ENCODE results near the gene DDX17. TPM values are rescaled to one million over a fixed set of nuclear protein-coding genes. Genes with fewer than 3 reads are reported as not detected.

DDX17 gene
- total and polyA plus RNA-seq, 12 donors, result 184 to 668 (median 430) TPM

GRCh38 chr22:38540701-38541100 lies 34.6 kb upstream of the DDX17 start:
- Histone ChIP-seq H3K4me3 (no peak overlapping the region), H3K4me1 (replicated peaks in 1 of 2) (no peaks in the 10 kb centered on the region), H3K36me3 (replicated peaks in 1 of 2) (no peaks in the 10 kb centered on the region), H3K9me3 (replicated peaks in 1 of 3) (no peaks in the 10 kb centered on the region), H3K27me3 (no peaks in the 10 kb centered on the region), H3K27ac (no peak overlapping the region)
- TF ChIP-seq POLR2A (IDR thresholded peaks at IDR 0.05) (no peak), CTCF (IDR thresholded peaks at IDR 0.05) (no peak)
- intact Hi-C loops (cut with DNase I), result no loop called here
- WGBS, 4 donors, result 81 to 95% (median 86%) methylated on average over 2 of the region's 2 CpGs
- no peak for DNase-seq

DNA sequence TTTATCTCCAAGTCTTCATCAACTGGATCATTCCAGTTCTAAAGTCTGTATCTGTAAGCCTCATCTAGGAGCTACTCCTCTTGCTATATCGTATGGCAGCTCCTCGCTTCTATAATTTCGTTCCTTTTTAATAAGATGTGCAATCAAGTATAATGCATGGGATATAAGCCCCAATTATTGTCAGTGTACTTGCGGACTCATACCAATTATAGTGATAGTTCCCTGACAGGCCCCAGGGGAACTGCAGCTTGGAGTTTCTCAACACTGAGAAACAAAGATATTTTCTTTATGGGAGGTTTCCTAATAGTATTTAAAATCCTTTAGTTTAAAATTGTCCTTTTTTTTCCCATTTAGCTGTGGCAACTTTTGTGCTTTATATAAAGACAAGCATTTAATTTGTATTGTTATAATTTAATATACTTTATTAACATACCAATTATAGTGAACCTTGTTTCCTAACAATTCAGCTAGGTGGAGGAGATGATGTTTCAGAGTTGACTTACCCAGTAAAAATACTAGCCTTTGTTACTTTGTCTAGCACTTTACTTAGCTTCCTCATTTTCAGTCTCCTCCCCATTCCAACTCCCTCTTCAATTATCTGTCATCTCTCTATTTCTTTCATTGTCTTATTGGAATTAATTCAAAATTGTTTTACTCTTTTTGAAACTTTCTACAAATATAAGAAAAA lies 25.3 kb upstream of the DDX17 start:
- intact Hi-C loops (cut with DNase I), result no loop called here
- H3K36me3 ChIP-seq (replicated peaks in 1 of 2), result no peaks in the 10 kb centered on the region
- H3K4me1 ChIP-seq (replicated peaks in 1 of 2), result no peaks in the 10 kb centered on the region
- H3K27ac ChIP-seq, result no peak overlapping the region
- TF ChIP-seq POLR2A (IDR thresholded peaks at IDR 0.05) (no peak), CTCF (IDR thresholded peaks at IDR 0.05) (no peak)
- WGBS, 4 donors, result 84 to 92% (median 88%) methylated on average over 4 of the region's 4 CpGs
- H3K4me3 ChIP-seq, result no peak overlapping the region
- DNase-seq, result no peak
- no peaks in the 10 kb centered on the region for H3K27me3 ChIP-seq
- no peaks in the 10 kb centered on the region for H3K9me3 ChIP-seq (replicated peaks in 1 of 3)

DNA sequence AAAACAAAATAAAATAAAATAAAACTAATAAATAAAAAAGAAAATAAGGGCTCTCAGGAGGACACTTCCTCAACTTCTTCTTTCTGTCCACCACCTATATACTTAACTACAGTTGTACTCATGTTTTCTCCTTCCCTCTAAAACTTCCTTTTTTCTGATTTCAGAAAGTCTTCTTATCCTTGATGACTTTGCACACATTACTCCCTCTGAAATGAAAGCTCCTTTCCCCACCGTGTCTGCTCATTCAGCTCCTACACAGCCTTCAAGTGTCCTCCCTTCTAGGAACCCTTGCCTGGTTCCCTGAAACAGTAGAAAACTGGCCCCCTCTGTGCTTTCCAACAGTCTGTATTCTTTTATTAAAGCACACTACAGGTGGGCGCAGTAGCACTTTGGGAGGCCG lies 18.3 kb upstream of the DDX17 start:
- H3K4me1 ChIP-seq (replicated peaks in 1 of 2), result no peaks in the 10 kb centered on the region
- peaks cover 4% of the 10 kb centered on the region for H3K27me3 ChIP-seq
- TF ChIP-seq POLR2A (IDR thresholded peaks at IDR 0.05), result no peak
- no peak for TF ChIP-seq CTCF (IDR thresholded peaks at IDR 0.05)
- intact Hi-C loops (cut with DNase I), result no loop called here
- H3K4me3 ChIP-seq, result no peak overlapping the region
- no peak for DNase-seq
- no peak overlapping the region for H3K27ac ChIP-seq
- no peaks in the 10 kb centered on the region for H3K9me3 ChIP-seq (replicated peaks in 1 of 3)
- H3K36me3 ChIP-seq (replicated peaks in 1 of 2), result no peaks in the 10 kb centered on the region
- 72 to 83% (median 78%) methylated on average over 3 of the region's 3 CpGs for WGBS, 4 donors

DNA sequence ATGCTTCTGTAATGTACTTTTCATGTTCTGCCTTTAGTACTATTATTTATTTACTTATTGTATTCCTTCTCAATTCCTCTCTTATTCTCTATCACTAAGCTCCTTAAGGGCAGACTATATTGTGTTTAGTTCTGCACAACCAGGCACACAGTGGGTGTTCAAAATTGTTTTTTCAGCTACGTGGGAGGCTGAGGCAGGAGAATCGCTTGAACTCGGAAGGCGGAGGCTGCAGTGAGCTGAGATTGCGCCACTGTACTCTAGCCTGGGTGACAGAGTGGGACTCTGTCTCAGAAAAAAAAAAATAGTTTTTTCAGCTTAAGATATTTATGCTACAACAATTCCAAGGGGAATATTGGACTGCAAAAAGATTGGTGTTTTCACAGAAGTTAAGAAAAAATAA lies 17.4 kb upstream of the DDX17 start:
- no peak for DNase-seq
- TF ChIP-seq POLR2A (IDR thresholded peaks at IDR 0.05) (no peak), CTCF (IDR thresholded peaks at IDR 0.05) (no peak)
- H3K27ac ChIP-seq, result no peak overlapping the region
- no peaks in the 10 kb centered on the region for H3K9me3 ChIP-seq (replicated peaks in 1 of 3)
- H3K4me3 ChIP-seq, result no peak overlapping the region
- H3K27me3 ChIP-seq, result peaks cover 4% of the 10 kb centered on the region
- no peaks in the 10 kb centered on the region for H3K4me1 ChIP-seq (replicated peaks in 1 of 2)
- WGBS, 4 donors, result 87 to 98% (median 95%) methylated on average over 5 of the region's 5 CpGs
- no peaks in the 10 kb centered on the region for H3K36me3 ChIP-seq (replicated peaks in 1 of 2)
- intact Hi-C loops (cut with DNase I), result no loop called here

Data from adrenal gland (tissue), 12 donors.